Measurements from ENCODE around the gene PCIF1.
"Not testable (repeated sequence)": the region's sequence is repeated elsewhere in the genome, so short reads cannot be mapped to it uniquely, and the experiment has no call there.

Gene PCIF1

GRCh38 chr20:45924391-45925261, 9.9 kb upstream of the PCIF1 start:
- DNase-seq: no peak

- DNase-seq: no peak
Observed at GRCh38 chr20:45925821-45926506, 8.5 kb upstream of the PCIF1 start.

GRCh38 chr20:45926731-45927070, 7.8 kb upstream of the PCIF1 start:
- no peak for DNase-seq

GRCh38 chr20:45927071-45927878, 7.2 kb upstream of the PCIF1 start:
- no peak for DNase-seq

- DNase-seq: not testable (repeated sequence)
Observed at GRCh38 chr20:45931680-45932079, 2.8 kb upstream of the PCIF1 start.

- peak; percentile 86 for DNase-seq
Observed at GRCh38 chr20:45933266-45934045, 1.0 kb upstream of the PCIF1 start.

GRCh38 chr20:45934046-45934585, 367 bp upstream of the PCIF1 start:
- DNase-seq: no peak

- DNase-seq: no peak
Observed at GRCh38 chr20:45935416-45936046, 1.0 kb downstream of the PCIF1 start.

- DNase-seq: no peak
Observed at GRCh38 chr20:45937765-45938164, 3.3 kb downstream of the PCIF1 start.

- DNase-seq: no peak
Observed at GRCh38 chr20:45938727-45939438, 4.4 kb downstream of the PCIF1 start.

GRCh38 chr20:45940053-45940452, 5.6 kb downstream of the PCIF1 start:
- DNase-seq: no peak

GRCh38 chr20:45940469-45940868, 6.0 kb downstream of the PCIF1 start:
- no peak for DNase-seq

- no peak for DNase-seq
Observed at GRCh38 chr20:45943613-45944012, 9.1 kb downstream of the PCIF1 start.

GRCh38 chr20:45944151-45944964, 9.9 kb downstream of the PCIF1 start:
- DNase-seq: no peak

- no peak for DNase-seq
Observed at GRCh38 chr20:45944965-45945677, 10.6 kb downstream of the PCIF1 start.

- no peak for DNase-seq
Observed at GRCh38 chr20:45945678-45946148, 11.2 kb downstream of the PCIF1 start.

GRCh38 chr20:45946149-45946970, 11.9 kb downstream of the PCIF1 start:
- DNase-seq: no peak

- DNase-seq: no peak
Observed at GRCh38 chr20:45947110-45947866, 12.8 kb downstream of the PCIF1 start.

Data from NCI-H2081 treated with DMSO at 0.1 percent for 48 hours (cell line).